SU-DHL-6 (cell line): Measurements from ENCODE around the gene AP2A2.

Source experiments
- H2AFZ ChIP-seq: fragments of 200-600 bp; sonication (generic); 2 replicates; pipeline ENCODE4 v1.6.1; 2014; ENCODE audit warnings: low read depth, mild to moderate bottlenecking, moderate library complexity, mixed read lengths, antibody characterized with exemption, low read length; ENCODE audit not compliant: severe bottlenecking
- H3F3A ChIP-seq: fragments of 200-600 bp; shearing (Covaris generic); 2 replicates; pipeline ENCODE4 v1.6.0; 2016; ENCODE audit warnings: antibody characterized with exemption, mild to moderate bottlenecking; ENCODE audit not compliant: insufficient read depth
- H3K27ac ChIP-seq: fragments of 200-600 bp; sonication (generic); 2 replicates; pipeline ENCODE4 v1.5.1; 2016; ENCODE audit warnings: low read depth, mild to moderate bottlenecking, low read length, moderate library complexity, mixed read lengths
- H3K27me3 ChIP-seq: fragments of 200-600 bp; sonication (generic), shearing (Covaris generic); 2 replicates; pipeline ENCODE4 v1.6.0; 2014; ENCODE audit warnings: mild to moderate bottlenecking, low read length
- H3K36me3 ChIP-seq: fragments of 200-600 bp; sonication (generic); 2 replicates; pipeline ENCODE4 v1.6.1; 2014; ENCODE audit warnings: mild to moderate bottlenecking, low read length, mixed read lengths
- H3K4me2 ChIP-seq: fragments of 300-600, 200-600 bp; shearing (Covaris generic), sonication (generic); 2 replicates; pipeline ENCODE4 v1.6.0; 2014; ENCODE audit warnings: low read length, low read depth, mild to moderate bottlenecking; ENCODE audit not compliant: poor library complexity, severe bottlenecking
- H3K4me3 ChIP-seq: fragments of 200-600 bp; sonication (generic); 2 replicates; pipeline ENCODE4 v1.5.1; 2014; ENCODE audit warnings: antibody characterized with exemption, low read length, mild to moderate bottlenecking, mixed read lengths; ENCODE audit not compliant: insufficient read depth, poor library complexity, severe bottlenecking
- H3K79me2 ChIP-seq: fragments of 200-600 bp; sonication (generic); 2 replicates; pipeline ENCODE4 v1.6.1; 2014; ENCODE audit warnings: mild to moderate bottlenecking, low read length, moderate library complexity; ENCODE audit not compliant: insufficient read depth
- H3K9ac ChIP-seq: fragments of 200-600 bp; sonication (generic); 2 replicates; pipeline ENCODE4 v1.7.0; 2014; ENCODE audit warnings: mild to moderate bottlenecking, low read length
- H3K9me2 ChIP-seq: fragments of 200-600 bp; sonication (generic); replicated peaks from 2 replicates; pipeline ENCODE4 v1.6.1; 2014; ENCODE audit warnings: low read length; ENCODE audit not compliant: insufficient read depth
- H3K9me3 ChIP-seq: fragments of 200-600 bp; sonication (generic); 2 replicates; pipeline ENCODE4 v1.6.1; 2014; ENCODE audit warnings: low read length, mixed read lengths; ENCODE audit not compliant: insufficient read depth
- H4K20me1 ChIP-seq: fragments of 200-600 bp; sonication (generic); 2 replicates; pipeline ENCODE4 v1.6.1; 2014; ENCODE audit warnings: low read depth, mild to moderate bottlenecking, antibody characterized with exemption, low read length, moderate library complexity, mixed read lengths
- EZH2phosphoT487 ChIP-seq: fragments of 200-600 bp; sonication (generic), shearing (Covaris generic); conservative IDR thresholded peaks from 2 replicates; pipeline ENCODE4 v1.6.1; 2018; ENCODE audit warnings: mild to moderate bottlenecking, antibody characterized with exemption, low read length, moderate library complexity, mixed read lengths
- TF ChIP-seq, protein P1 (sequence below): fragments of 200-600 bp; sonication (generic); IDR thresholded peaks from one replicate; pipeline ENCODE4 v1.5.1; 2017; ENCODE audit warnings: antibody characterized with exemption, mild to moderate bottlenecking, low read length, moderate library complexity; ENCODE audit not compliant: insufficient read depth, poor library complexity, severe bottlenecking

The AP2A2 gene

GRCh38 chr11:1039481-1040427 is 114.1 kb downstream of the AP2A2 start:
- Histone ChIP-seq H3K27ac (no peak overlapping the region), H3K4me2 (no peak overlapping the region), H3K27me3 (no peaks in the 10 kb centered on the region)

DNA sequence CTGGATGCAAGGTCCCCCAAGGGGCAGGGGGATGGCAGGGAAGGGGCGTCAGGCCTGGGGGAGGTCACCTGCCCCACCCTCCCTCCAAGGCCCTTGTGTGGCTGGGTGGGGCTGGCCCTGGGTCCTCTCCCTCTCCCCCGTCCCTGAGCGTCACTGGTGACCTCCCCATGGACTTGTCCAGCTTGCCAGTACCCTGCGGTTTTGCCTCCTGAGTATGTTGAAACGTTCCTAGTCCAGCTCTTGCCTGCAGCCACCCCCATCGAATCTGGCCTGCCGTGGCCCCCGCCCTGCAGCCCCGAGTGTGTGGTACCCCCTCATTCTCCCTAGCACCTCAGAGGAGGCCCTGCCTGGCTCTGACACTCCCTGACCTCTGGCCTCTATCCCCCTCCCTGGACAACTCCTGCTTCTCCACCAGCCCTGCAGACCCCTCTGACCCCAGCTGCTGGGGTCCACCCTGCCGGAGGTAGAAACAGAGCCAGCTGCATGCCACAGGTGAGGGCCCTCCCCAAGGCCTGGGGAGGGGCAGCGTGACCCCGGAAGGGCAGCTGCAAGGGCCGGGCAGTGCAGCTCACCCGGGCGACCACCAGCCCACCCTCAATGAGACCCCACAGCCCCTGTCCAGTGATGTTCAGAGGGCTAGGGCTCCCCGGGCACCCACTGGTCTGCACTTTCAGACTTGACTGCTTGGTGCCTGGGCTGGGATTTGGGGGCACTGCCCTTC is 114.9 kb downstream of the AP2A2 start:
- no peaks in the 10 kb centered on the region for H3K79me2 ChIP-seq
- no peak overlapping the region for H2AFZ ChIP-seq
- H3K9me2 ChIP-seq, result no peaks in the 10 kb centered on the region
- no peaks in the 10 kb centered on the region for H4K20me1 ChIP-seq
- H3K4me2 ChIP-seq, result no peak overlapping the region
- no peak overlapping the region for H3K27ac ChIP-seq
- H3K4me3 ChIP-seq, result no peak overlapping the region
- H3K36me3 ChIP-seq, result no peaks in the 10 kb centered on the region
- TF ChIP-seq, protein P1, sequence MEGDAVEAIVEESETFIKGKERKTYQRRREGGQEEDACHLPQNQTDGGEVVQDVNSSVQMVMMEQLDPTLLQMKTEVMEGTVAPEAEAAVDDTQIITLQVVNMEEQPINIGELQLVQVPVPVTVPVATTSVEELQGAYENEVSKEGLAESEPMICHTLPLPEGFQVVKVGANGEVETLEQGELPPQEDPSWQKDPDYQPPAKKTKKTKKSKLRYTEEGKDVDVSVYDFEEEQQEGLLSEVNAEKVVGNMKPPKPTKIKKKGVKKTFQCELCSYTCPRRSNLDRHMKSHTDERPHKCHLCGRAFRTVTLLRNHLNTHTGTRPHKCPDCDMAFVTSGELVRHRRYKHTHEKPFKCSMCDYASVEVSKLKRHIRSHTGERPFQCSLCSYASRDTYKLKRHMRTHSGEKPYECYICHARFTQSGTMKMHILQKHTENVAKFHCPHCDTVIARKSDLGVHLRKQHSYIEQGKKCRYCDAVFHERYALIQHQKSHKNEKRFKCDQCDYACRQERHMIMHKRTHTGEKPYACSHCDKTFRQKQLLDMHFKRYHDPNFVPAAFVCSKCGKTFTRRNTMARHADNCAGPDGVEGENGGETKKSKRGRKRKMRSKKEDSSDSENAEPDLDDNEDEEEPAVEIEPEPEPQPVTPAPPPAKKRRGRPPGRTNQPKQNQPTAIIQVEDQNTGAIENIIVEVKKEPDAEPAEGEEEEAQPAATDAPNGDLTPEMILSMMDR, result no peak
- TF ChIP-seq EZH2phosphoT487, result no peak
- H3K9ac ChIP-seq, result no peak overlapping the region
- no peaks in the 10 kb centered on the region for H3K9me3 ChIP-seq
- H3F3A ChIP-seq, result no peaks in the 10 kb centered on the region
- no peaks in the 10 kb centered on the region for H3K27me3 ChIP-seq

More at GRCh38 chr11:1039481-1040427, 114.1 kb downstream of the AP2A2 start:
- Histone ChIP-seq H3K36me3 (no peaks in the 10 kb centered on the region), H2AFZ (no peak overlapping the region), H3F3A (no peaks in the 10 kb centered on the region), H3K9ac (no peak overlapping the region), H4K20me1 (no peaks in the 10 kb centered on the region), H3K4me3 (no peak overlapping the region), H3K79me2 (no peaks in the 10 kb centered on the region), H3K9me2 (no peaks in the 10 kb centered on the region), H3K9me3 (no peaks in the 10 kb centered on the region)
- TF ChIP-seq EZH2phosphoT487, result no peak
- TF ChIP-seq, protein P1, result no peak

GRCh38 chr11:1041149-1041467 is 115.4 kb downstream of the AP2A2 start:
- H3K4me2 ChIP-seq, result no peak overlapping the region
- no peaks in the 10 kb centered on the region for H4K20me1 ChIP-seq
- H3K27me3 ChIP-seq, result no peaks in the 10 kb centered on the region
- H2AFZ ChIP-seq, result no peak overlapping the region
- no peak for TF ChIP-seq EZH2phosphoT487
- TF ChIP-seq, protein P1, result no peak
- H3K79me2 ChIP-seq, result no peaks in the 10 kb centered on the region
- H3K9me2 ChIP-seq, result no peaks in the 10 kb centered on the region
- H3K4me3 ChIP-seq, result no peak overlapping the region
- H3K9me3 ChIP-seq, result no peaks in the 10 kb centered on the region
- no peak overlapping the region for H3K9ac ChIP-seq
- no peak overlapping the region for H3K27ac ChIP-seq
- H3K36me3 ChIP-seq, result no peaks in the 10 kb centered on the region
- H3F3A ChIP-seq, result no peaks in the 10 kb centered on the region
